ENCODE results near the gene CPLX1.

GRCh38 chr4:749698-750666, 75.9 kb downstream of the CPLX1 start:
- peak in 1 of 3 donors; percentile 32 for TF ChIP-seq POLR2AphosphoS5 (IDR thresholded peaks at IDR 0.05)
- TF ChIP-seq CTCF (IDR thresholded peaks at IDR 0.05), result no peak
